ENCODE data around the gene MSANTD4.

The MSANTD4 gene

GRCh38 chr11:106032861-106033260 lies 10.8 kb upstream of the MSANTD4 start:
- Histone ChIP-seq H3K4me3 (replicated peaks; ENCODE audit: low read depth, low read length) (no peak overlapping the region), H3K27me3 (replicated peaks; ENCODE audit: control insufficient read depth, insufficient read depth, low read length) (no peaks in the 10 kb centered on the region), H3K36me3 (ENCODE audit: control insufficient read depth, insufficient read depth, low read length) (no peaks in the 10 kb centered on the region)
- no peak for TF ChIP-seq CTCF (IDR thresholded peaks at IDR 0.05; ENCODE audit: insufficient read depth, low read length, poor library complexity, severe bottlenecking)
- no peak for DNase-seq (ENCODE audit: extremely low read depth, insufficient read length)

GRCh38 chr11:106031936-106032335 lies 9.9 kb upstream of the MSANTD4 start:
- DNase-seq (ENCODE audit: extremely low read depth, insufficient read length) = no peak
- no peak for TF ChIP-seq CTCF (IDR thresholded peaks at IDR 0.05; ENCODE audit: insufficient read depth, low read length, poor library complexity, severe bottlenecking)
- Histone ChIP-seq H3K36me3 (ENCODE audit: control insufficient read depth, insufficient read depth, low read length) (no peaks in the 10 kb centered on the region), H3K4me3 (replicated peaks; ENCODE audit: low read depth, low read length) (no peak overlapping the region), H3K27me3 (replicated peaks; ENCODE audit: control insufficient read depth, insufficient read depth, low read length) (no peaks in the 10 kb centered on the region)

GRCh38 chr11:106031202-106031810 lies 9.3 kb upstream of the MSANTD4 start:
- TF ChIP-seq CTCF (IDR thresholded peaks at IDR 0.05; ENCODE audit: insufficient read depth, low read length, poor library complexity, severe bottlenecking) = no peak
- H3K36me3 ChIP-seq (ENCODE audit: control insufficient read depth, insufficient read depth, low read length) = no peaks in the 10 kb centered on the region
- DNase-seq (ENCODE audit: extremely low read depth, insufficient read length) = no peak
- H3K27me3 ChIP-seq (replicated peaks; ENCODE audit: control insufficient read depth, insufficient read depth, low read length) = no peaks in the 10 kb centered on the region
- H3K4me3 ChIP-seq (replicated peaks; ENCODE audit: low read depth, low read length) = no peak overlapping the region

GRCh38 chr11:106030609-106031008 lies 8.6 kb upstream of the MSANTD4 start:
- Histone ChIP-seq H3K4me3 (replicated peaks; ENCODE audit: low read depth, low read length) (no peak overlapping the region), H3K36me3 (ENCODE audit: control insufficient read depth, insufficient read depth, low read length) (no peaks in the 10 kb centered on the region), H3K27me3 (replicated peaks; ENCODE audit: control insufficient read depth, insufficient read depth, low read length) (no peaks in the 10 kb centered on the region)
- DNase-seq (ENCODE audit: extremely low read depth, insufficient read length) = no peak
- no peak for TF ChIP-seq CTCF (IDR thresholded peaks at IDR 0.05; ENCODE audit: insufficient read depth, low read length, poor library complexity, severe bottlenecking)

- peak; percentile 3 for DNase-seq (ENCODE audit: extremely low read depth, insufficient read length)
- H3K4me3 ChIP-seq (replicated peaks; ENCODE audit: low read depth, low read length) = peak overlapping the region; percentile 52
- H3K27me3 ChIP-seq (replicated peaks; ENCODE audit: control insufficient read depth, insufficient read depth, low read length) = no peaks in the 10 kb centered on the region
- H3K36me3 ChIP-seq (ENCODE audit: control insufficient read depth, insufficient read depth, low read length) = no peaks in the 10 kb centered on the region; the same call in 1 of the 2 replicates
- no peak for TF ChIP-seq CTCF (IDR thresholded peaks at IDR 0.05; ENCODE audit: insufficient read depth, low read length, poor library complexity, severe bottlenecking)
Observed at GRCh38 chr11:106022795-106023275, 795 bp upstream of the MSANTD4 start.

All from GM06990 (cell line).